ENCODE measurements around the gene MVB12B.

Gene MVB12B

GRCh38 chr9:126515873-126516505 is 189.4 kb downstream of the MVB12B start:
- no peak for DNase-seq (ENCODE audit: low read depth in 2 of 3, low spot score in 2 of 3)

DNA sequence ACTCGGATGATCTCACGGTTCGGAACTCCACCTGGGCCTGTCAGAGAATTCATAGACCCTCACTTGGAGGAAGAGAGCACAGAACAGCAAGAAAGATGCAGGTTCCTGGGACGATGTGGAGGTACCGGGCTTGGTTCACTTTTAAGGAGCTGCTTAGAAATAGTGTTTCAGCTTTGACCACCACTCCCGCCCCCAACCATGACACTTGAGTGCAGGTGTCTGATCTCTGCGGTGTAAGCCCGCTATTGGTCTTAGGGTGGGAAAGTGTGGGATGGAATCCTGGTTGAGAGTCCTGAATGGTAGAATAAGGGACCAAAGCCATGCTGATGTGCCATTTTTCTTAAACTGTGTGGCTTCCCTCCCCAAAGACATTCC is 189.9 kb downstream of the MVB12B start:
- DNase-seq (ENCODE audit: low read depth in 2 of 3, low spot score in 2 of 3), result no peak

- DNase-seq (ENCODE audit: low read depth in 2 of 3, low spot score in 2 of 3), result peak in 2 of 3 experiments; percentile 37 to 46
Observed at GRCh38 chr9:126516936-126517832, 190.6 kb downstream of the MVB12B start.

DNA sequence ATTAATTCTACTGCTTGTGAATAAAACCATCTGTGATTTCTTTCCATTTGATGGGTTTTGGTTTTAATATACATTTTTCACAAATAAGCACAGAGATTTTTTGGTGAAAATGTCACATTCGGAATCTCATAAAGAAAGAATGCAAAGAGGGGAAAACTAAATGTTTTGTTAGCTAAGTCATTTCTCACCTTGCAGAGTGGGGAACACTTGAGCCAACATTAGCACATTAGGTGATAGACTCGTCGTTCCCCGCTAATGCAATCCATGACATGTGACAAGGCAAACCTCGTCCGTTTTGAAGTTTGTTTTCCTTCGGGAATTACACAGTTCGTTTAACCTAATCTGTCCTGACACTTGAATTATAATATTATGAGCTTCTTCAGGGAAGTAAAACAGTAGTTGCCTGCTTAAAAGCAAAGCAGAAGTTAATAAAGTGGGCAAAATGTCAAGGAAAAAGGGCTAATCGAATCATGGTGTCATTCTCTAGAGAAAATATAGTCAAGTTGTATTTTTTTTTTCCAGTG is 191.3 kb downstream of the MVB12B start:
- DNase-seq (ENCODE audit: low read depth in 2 of 3, low spot score in 2 of 3), result no peak

DNA sequence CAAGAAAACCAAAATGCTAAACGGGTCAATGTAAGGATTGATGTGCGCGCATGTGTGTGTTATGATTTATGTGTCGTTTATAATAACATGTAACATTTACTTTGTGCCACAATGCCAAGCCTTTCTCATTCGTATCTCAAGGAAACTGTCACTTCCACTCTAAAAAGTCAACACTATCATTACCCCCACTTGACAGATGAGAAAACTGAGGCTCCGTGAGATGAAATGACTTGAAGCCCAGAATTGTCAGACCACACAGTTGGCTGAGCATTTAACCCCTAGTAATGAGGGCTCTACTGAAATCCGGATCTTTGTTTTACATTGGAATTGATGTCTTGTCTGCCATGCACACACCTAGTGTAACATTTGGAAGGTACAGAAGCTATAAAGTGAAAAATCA is 192.1 kb downstream of the MVB12B start:
- no peak for DNase-seq (ENCODE audit: low read depth in 2 of 3, low spot score in 2 of 3)

GRCh38 chr9:126519660-126520420 is 193.2 kb downstream of the MVB12B start:
- no peak for DNase-seq (ENCODE audit: low read depth in 2 of 3, low spot score in 2 of 3)

DNA sequence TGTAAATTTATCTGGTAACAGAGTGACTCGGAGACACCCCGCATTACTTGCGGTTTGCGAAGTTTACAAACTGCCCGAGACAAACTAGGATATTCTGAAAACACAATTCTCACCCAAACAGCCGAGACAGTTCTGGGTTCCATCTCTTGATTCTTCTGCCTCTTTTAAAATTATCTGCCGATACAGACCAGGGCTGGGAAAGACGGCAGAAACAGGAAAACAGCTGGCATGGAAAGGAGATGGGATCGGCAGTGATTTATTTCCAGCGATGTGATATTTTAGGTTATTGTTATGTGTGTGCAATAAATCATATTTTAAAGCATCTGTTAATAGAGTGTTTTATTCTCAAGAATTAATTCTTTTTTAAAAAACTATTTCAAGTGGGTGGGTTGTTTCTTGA is 193.8 kb downstream of the MVB12B start:
- DNase-seq (ENCODE audit: low read depth in 2 of 3, low spot score in 2 of 3), result no peak

GRCh38 chr9:126521089-126521488 is 194.5 kb downstream of the MVB12B start:
- DNase-seq (ENCODE audit: low read depth in 2 of 3, low spot score in 2 of 3), result no peak

GRCh38 chr9:126521551-126521950 is 194.9 kb downstream of the MVB12B start:
- no peak for DNase-seq (ENCODE audit: low read depth in 2 of 3, low spot score in 2 of 3)

DNA sequence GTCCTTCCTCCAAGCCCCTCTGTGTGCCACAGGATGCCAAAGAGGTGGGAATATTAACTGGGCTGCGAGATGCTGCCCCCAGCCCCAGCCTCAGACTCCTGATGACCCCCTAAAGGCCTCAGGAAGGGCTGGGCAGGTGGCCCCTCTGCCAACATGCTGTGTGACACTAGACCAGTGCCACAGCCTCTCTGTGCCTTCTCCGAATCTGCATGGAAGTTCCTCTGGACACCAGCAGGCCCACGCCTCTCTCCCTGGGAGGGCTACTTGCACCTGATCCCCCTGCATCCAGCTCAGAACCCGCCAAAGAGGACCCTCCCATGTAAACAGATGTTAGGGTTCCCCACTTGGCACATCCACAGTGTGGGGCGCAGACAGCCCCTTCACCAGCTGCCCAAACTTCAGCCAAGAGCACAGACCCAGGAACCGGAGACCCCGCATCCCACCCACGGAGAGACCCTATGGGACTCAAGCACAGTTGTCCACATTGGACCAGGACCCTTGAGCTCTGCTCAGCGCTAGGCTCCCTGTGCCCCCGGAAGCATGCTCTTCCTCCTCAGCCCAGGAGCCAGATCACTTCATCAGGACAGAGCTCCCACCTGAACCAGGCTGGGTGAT is 195.5 kb downstream of the MVB12B start:
- no peak for DNase-seq (ENCODE audit: low read depth in 2 of 3, low spot score in 2 of 3)

GRCh38 chr9:126522612-126523356 is 196.2 kb downstream of the MVB12B start:
- DNase-seq (ENCODE audit: low read depth in 2 of 3, low spot score in 2 of 3), result no peak

DNA sequence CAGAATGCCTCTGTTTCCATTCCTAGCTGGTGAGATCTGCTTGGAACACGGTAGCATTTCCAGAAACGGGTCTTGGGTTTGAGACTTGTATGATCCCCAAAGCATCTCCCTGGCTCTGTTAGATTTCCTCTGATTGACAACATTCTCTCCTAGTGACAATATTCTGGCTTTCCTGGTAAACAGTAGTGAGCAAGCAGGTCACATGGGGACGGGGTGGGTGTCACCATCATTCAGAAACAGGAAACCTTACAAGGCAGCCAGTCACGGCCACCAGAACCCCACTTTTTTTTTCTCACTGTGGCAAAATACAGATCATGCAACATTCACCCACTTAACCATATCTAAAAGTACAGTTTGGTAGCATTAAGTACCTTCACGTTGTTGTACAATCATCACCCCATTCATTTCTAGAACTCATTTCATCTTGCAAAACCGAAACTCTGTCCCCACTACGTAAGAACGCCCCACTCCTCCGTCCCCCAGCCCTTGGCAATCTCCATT is 197.0 kb downstream of the MVB12B start:
- no peak for DNase-seq (ENCODE audit: low read depth in 2 of 3, low spot score in 2 of 3)

DNA sequence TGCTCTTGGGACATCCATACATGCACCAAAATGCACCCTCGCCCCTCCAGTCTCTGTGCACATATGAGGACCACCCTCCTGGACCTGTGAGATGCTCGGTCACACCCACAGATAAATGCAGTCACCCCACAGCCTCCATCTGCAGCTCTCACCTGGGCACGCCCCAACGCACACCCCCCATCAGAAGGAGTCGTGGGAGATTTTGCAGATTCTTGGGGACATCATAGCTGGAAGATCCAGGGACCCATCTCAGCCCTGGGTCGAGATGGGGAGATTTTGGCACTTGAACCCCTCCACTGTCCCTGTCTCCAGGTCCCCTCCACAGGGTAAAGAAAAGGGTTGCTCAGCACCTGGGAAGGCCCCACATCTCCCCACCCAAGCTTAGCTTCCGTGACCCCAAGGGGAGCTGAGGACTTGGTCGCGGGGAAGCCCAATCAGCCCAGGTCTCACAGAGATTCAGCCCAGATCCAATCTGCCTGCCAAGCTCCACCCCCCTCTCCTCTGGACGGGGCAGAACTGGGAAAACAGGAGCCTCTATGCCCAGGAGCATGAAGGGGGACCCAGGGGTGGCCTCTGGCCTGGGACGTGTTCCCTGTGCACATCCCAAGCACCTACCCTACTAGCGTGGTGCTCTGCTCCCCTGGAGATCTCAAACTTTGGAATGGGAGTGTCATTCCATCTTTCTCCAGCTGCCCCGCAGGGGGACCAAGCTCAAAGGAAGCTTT is 197.9 kb downstream of the MVB12B start:
- no peak for DNase-seq (ENCODE audit: low read depth in 2 of 3, low spot score in 2 of 3)

GRCh38 chr9:126526218-126527108 is 199.8 kb downstream of the MVB12B start:
- DNase-seq (ENCODE audit: low read depth in 2 of 3, low spot score in 2 of 3), result no peak

- DNase-seq (ENCODE audit: low read depth in 2 of 3, low spot score in 2 of 3), result no peak
Observed at GRCh38 chr9:126527109-126527825, 200.6 kb downstream of the MVB12B start.

- no peak for DNase-seq (ENCODE audit: low read depth in 2 of 3, low spot score in 2 of 3)
Observed at GRCh38 chr9:126528111-126528510, 201.5 kb downstream of the MVB12B start.

GRCh38 chr9:126528915-126529314 is 202.3 kb downstream of the MVB12B start:
- DNase-seq (ENCODE audit: low read depth in 2 of 3, low spot score in 2 of 3), result no peak

DNA sequence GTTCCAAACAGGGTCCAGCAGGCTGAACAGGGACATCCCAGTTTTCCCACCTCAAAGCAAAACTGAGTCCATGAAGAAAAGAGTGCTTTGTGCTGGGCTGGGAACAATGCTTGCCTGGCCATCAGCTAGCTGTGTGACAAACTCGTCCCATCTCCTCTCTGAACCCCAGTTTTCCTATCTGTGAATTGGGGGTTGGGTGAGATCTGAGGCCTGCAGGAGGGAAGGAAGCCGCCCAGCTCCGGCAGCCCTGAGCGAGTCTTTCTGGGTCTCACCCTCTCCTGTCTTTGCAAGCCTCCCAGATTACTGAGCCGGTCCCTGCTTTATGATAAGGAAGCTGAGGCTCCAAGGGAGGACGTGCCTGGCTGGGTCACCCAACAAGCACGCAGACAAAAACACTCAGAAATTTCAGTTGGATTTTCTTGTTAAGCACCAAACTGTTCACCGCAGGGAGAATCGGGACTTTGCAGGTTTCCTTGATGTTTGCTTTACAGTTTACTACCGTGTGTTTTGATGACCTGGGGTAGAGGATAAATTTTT is 204.5 kb downstream of the MVB12B start:
- no peak for DNase-seq (ENCODE audit: low read depth in 2 of 3, low spot score in 2 of 3)

Measured in activated CD8-positive, alpha-beta memory T cell treated with anti-CD3 and anti-CD28 coated beads for 48 hours (primary cell).